Astrocyte of the cerebellum (primary cell): ENCODE results near the gene DSCAML1.

ENCODE experiments used
- DNase-seq: peaks from one replicate; pipeline ENCODE4 v3.0.0-alpha.2; 2011; ENCODE audit warnings: low read depth
- H3K4me3 ChIP-seq: 2 replicates; pipeline ENCODE4 v1.5.1; 2011; ENCODE audit warnings: mild to moderate bottlenecking, low read depth, low read length, moderate library complexity
- CTCF ChIP-seq: IDR thresholded peaks from 2 replicates; pipeline ENCODE4 v1.5.1; 2012; ENCODE audit warnings: low read length, low read depth, moderate library complexity, mild to moderate bottlenecking; ENCODE audit errors: missing control alignments
- in situ Hi-C: cut with HindIII; loops from 2 replicates; pipeline ENCODE4 v1.10.0; 2017; ENCODE audit warnings: low sequenced_read_pairs

Gene DSCAML1

GRCh38 chr11:117498791-117499190 is 298.2 kb downstream of the DSCAML1 start:
- no peak for DNase-seq
- TF ChIP-seq CTCF: no peak
- in situ Hi-C loops: no loop called here
- no peak overlapping the region for H3K4me3 ChIP-seq

GRCh38 chr11:117497206-117497951 is 299.6 kb downstream of the DSCAML1 start:
- DNase-seq: no peak
- no peak overlapping the region for H3K4me3 ChIP-seq
- no peak for TF ChIP-seq CTCF
- in situ Hi-C loops: no loop called here

- DNase-seq: no peak
- in situ Hi-C loops: no loop called here
- no peak for TF ChIP-seq CTCF
- no peak overlapping the region for H3K4me3 ChIP-seq
These were observed 301.7 kb downstream of the DSCAML1 start for GRCh38 chr11:117495357-117495756.

- DNase-seq: no peak
- TF ChIP-seq CTCF: no peak
- H3K4me3 ChIP-seq: no peak overlapping the region
- in situ Hi-C loops: loop anchor here (5.0 kb wide), 1 partner anchor 70 kb away; no protein-coding TSS in a partner anchor
These were observed 304.3 kb downstream of the DSCAML1 start for GRCh38 chr11:117492578-117493251.

GRCh38 chr11:117490911-117491310 is 306.1 kb downstream of the DSCAML1 start:
- in situ Hi-C loops: loop anchor here (5.0 kb wide), 1 partner anchor 71 kb away; no protein-coding TSS in a partner anchor
- no peak for DNase-seq
- TF ChIP-seq CTCF: no peak
- no peak overlapping the region for H3K4me3 ChIP-seq

GRCh38 chr11:117489999-117490679 is 306.9 kb downstream of the DSCAML1 start:
- TF ChIP-seq CTCF: no peak
- no peak for DNase-seq
- in situ Hi-C loops: loop anchor here (5.0 kb wide), 1 partner anchor 72 kb away; no protein-coding TSS in a partner anchor
- no peak overlapping the region for H3K4me3 ChIP-seq
